ENCODE results near the gene PRCP.

DNA sequence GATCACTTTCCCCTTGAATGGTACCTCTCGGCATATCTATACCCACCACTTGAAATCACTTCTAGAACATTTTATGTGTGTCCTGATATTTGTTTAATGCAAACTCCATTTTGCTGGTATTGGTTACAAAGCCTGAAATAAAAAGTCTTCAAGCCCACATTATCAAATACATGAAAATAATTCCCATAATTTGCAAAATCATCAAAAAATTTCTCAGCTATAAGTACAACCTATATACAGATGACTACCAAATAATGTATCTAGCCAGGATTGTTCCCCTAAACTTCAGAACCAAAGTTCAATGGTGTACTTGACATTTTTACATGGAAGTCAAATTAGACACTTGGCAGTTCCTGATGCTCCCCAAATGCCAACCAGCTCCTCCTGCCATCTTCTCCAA lies 71.8 kb downstream of the PRCP start:
- TF ChIP-seq POLR2A (IDR thresholded peaks at IDR 0.05) = no peak
- TF ChIP-seq, protein P1, sequence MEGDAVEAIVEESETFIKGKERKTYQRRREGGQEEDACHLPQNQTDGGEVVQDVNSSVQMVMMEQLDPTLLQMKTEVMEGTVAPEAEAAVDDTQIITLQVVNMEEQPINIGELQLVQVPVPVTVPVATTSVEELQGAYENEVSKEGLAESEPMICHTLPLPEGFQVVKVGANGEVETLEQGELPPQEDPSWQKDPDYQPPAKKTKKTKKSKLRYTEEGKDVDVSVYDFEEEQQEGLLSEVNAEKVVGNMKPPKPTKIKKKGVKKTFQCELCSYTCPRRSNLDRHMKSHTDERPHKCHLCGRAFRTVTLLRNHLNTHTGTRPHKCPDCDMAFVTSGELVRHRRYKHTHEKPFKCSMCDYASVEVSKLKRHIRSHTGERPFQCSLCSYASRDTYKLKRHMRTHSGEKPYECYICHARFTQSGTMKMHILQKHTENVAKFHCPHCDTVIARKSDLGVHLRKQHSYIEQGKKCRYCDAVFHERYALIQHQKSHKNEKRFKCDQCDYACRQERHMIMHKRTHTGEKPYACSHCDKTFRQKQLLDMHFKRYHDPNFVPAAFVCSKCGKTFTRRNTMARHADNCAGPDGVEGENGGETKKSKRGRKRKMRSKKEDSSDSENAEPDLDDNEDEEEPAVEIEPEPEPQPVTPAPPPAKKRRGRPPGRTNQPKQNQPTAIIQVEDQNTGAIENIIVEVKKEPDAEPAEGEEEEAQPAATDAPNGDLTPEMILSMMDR (IDR thresholded peaks at IDR 0.05 in 4 of 5, conservative IDR thresholded peaks at IDR 0.05 in 1 of 5) = no peak
